Stimulated activated CD8-positive, alpha-beta memory T cell treated with anti-CD3 and anti-CD28 coated beads, Interleukin-4, amount 100 ng/mL, for 48 hours (primary cell): Measurements from ENCODE around the gene IBSP.

ENCODE experiments used
- DNase-seq: peaks from one replicate; pipeline ENCODE4 v3.0.0-alpha.2; 2020

Gene IBSP, protein sequence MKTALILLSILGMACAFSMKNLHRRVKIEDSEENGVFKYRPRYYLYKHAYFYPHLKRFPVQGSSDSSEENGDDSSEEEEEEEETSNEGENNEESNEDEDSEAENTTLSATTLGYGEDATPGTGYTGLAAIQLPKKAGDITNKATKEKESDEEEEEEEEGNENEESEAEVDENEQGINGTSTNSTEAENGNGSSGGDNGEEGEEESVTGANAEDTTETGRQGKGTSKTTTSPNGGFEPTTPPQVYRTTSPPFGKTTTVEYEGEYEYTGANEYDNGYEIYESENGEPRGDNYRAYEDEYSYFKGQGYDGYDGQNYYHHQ

GRCh38 chr4:87799301-87800113, at the start of gene IBSP:
TSS of gene IBSP (plus strand) at chr4:87799554. CDS start at chr4:87802362, 2,808 bp downstream.
- DNase-seq, result no peak

- DNase-seq, result no peak
These were observed 49.5 kb upstream of the IBSP start for GRCh38 chr4:87749883-87750282.

- no peak for DNase-seq
These were observed 41.1 kb upstream of the IBSP start for GRCh38 chr4:87758270-87758669.

- no peak for DNase-seq
These were observed 37.0 kb upstream of the IBSP start for GRCh38 chr4:87762311-87762710.

GRCh38 chr4:87781569-87781968, 17.8 kb upstream of the IBSP start:
- DNase-seq, result no peak

DNA sequence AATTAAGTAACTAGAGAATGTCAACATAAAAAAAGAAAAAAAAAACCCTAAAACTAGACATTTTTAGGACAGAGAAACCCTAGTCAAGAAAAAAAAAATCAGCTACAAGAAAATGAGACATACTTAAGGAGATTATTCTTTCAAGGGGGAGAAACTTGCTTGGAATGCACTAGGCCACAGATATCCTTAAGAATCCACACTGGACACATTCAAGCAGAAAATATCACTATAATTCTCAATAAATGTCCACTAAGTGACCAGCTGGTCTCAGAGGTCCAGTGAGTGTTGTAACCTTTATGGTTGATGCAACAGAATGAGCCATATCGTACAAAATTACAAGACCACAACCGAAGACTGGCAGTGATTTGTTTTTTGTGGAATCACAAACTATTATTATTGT, 15.6 kb upstream of the IBSP start:
- DNase-seq, result no peak

DNA sequence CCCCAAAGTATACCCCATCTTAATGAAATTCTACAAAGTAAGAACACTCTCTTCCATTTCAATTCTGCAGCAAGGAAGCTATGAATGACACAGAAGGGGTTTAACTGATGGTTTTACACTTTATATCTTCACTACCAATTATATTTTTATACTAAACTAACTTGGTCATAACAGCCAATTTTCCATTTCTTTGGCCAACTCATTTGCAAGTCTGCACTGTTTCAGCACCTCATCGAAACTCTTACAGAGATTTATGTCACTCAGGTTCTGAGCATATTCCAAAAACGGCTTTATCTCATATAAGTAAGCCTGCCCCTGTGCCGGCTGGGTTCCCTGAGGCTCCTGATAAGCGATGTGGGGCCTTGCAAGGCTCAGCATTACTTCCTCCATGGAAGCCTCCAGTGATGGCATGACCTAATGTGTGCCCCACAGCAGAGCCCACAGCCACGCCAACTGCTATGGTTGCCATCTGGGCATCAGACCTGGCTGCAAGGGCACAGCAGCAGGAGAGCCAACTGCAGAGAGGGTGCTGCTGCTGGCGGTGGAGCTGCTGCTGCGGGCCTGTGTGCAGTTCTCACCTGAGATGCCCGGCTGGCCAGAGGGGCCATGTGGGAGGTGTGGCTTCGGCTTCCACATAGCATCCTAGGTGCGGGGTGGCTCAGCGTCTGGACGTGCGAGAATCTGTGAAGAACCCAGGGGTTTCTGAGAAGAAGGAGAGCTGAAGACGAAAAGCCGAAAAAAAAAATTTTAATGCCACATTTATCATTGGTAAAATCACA, 13.4 kb upstream of the IBSP start:
- DNase-seq, result no peak

DNA sequence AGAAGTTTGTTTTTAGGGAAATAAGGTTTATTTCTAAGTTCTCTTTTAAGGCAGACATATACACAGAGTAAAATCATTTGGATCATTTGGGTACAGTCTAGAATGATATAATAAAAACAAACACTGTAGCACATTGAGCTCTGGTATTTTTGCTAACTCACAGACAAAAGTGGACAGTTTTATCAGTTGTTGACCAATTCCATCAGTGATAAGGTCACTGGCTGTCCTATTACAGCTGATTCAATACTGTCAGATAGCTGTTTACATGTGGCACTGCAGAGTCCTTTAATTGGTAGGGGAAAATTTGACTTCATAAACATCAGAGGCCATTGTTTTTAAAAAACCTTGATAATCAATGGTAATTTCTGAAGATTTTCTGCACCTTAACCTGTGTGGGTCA, 3.5 kb downstream of the IBSP start:
- DNase-seq, result no peak

- no peak for DNase-seq
These were observed 4.1 kb downstream of the IBSP start for GRCh38 chr4:87803421-87803820.

DNA sequence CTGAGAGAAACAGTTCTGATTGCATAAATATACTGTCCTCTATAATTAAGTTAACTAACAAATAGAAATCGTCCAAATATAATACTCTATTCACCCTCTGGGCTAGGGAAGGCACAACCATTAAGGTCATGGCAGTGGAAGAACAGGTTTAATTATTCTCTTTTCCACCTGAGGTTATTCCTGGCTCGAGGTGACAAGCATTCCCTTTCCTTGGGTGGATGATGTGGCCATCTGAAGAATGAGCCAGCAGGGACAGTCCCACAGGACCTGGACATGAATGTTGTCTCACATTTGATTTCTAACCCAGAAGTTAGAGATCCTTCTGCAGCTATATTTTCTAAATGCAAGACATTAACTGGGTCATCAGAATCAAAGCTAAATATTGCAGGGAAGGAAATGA, 5.5 kb downstream of the IBSP start:
- no peak for DNase-seq

GRCh38 chr4:87805971-87806370, 6.6 kb downstream of the IBSP start:
- no peak for DNase-seq

GRCh38 chr4:87806520-87806919, 7.2 kb downstream of the IBSP start:
- no peak for DNase-seq

DNA sequence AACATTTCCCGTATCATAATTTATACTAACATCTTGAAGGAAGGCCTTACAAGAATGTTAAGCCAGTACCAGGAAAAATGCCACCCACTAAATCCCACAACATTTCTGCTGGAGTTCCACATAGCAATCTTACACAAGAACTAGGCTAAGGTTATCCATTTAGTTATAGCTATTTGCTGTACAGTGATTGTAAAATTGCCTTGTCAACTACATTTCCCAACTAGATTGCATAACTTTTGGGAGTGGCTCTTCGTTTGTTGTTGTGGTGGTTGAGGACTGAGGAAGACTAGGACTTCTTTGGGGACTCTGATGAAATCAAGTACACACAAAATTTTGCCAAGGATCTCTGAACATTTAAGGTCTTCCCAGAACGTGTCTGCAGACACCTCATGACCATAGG, 8.0 kb downstream of the IBSP start:
- no peak for DNase-seq

GRCh38 chr4:87811977-87812376, 12.6 kb downstream of the IBSP start:
- no peak for DNase-seq

- DNase-seq, result no peak
These were observed 20.0 kb downstream of the IBSP start for GRCh38 chr4:87819281-87819919.

GRCh38 chr4:87823200-87823599, 23.8 kb downstream of the IBSP start:
- no peak for DNase-seq

- no peak for DNase-seq
These were observed 24.4 kb downstream of the IBSP start for GRCh38 chr4:87823724-87824123.

DNA sequence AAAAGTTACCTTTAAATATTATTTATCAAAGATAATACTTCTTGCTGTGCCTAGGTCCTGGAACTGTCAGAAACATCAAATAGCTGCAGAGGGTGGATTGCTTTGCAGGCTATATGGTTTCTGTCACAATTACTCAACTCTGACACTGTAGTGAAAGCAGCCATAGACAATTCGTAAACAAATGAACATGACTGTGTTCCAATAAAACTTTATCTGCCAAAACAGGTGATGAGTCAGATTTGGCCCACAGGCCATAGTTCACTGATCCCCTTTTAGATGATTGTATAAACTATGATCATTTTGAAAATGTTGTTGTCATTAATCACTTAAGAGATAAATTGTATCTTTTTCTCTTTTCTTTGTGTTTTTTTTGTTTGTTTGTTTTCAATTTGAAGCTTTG, 25.0 kb downstream of the IBSP start:
- DNase-seq, result no peak

DNA sequence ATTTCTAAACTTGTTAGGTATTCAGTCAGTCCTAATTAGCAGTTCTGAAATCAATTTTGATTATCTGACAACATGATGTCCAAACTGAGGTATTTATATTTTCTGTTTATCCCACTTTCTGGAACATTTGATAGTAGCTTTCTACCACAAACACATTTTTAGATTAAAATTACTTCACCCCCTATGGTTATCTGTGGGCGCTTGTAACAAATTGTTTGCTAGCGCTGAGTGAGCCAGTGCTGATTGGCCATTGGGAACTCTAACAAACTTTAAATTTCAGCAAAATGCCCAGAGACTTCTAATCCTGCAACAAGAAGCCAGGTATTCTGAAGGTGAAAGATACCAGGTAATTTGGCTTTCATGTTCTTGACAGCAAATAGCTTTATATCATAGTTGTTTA, 33.3 kb downstream of the IBSP start, which contains the start of gene MEPE:
MEPE (plus strand) TSS at position 301 of the 400 bp plus-strand sequence. CDS start 1,746 bp downstream, outside the sequence.
- no peak for DNase-seq

DNA sequence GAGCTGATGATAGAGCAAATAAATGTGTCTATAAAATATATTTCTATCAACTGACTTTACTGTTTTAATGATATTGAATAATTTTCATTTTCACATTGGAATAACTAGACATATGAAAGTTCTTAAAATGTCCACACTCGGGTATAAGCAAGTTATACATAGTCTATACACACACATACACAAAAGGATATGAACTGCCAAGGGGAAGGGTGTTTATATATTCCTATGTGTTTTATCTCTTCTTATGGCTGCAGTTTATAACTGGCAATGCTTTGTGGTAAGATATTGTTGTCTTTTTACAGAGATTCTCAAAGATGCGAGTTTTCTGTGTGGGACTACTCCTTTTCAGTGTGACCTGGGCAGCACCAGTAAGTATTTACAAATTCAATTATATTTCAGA, 35.0 kb downstream of the IBSP start:
- DNase-seq, result no peak

DNA sequence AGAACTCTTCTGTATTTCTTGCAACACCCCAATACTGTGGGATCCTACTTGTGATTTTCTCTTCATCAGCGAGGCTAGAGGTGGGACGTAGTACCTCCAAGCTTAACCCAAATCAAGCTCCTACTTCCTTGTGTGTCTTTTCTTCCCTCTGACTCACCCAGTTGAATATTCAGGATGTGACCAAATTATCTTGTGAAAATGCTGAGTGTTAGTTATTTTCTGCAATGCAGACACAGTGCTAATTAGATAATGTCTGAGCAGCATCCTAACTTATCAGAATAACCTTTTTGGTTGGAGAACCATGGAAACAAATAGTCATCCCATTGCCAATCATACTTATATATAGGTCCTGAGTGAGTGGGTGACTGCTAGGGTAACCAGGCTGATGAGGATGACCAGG, 35.8 kb downstream of the IBSP start:
- no peak for DNase-seq

DNA sequence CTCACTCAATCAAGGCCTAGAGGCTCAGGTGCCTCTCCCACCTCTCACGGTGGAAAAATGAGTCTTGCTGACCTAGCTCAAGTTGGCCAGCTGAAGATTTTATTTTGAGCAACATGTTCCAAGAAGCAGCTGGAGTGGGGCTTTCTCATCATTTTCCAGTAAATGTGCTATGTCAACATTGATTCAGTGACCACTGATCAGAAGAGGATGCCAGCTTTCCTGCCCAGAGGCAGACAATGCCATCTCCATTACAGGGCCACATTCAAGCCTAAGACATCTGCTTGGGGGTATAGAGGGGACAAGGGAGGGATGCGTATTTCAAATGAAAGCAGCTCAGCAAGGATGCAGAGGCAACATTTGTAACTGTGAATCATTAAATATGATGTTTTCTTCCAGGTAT, 36.4 kb downstream of the IBSP start:
- no peak for DNase-seq

DNA sequence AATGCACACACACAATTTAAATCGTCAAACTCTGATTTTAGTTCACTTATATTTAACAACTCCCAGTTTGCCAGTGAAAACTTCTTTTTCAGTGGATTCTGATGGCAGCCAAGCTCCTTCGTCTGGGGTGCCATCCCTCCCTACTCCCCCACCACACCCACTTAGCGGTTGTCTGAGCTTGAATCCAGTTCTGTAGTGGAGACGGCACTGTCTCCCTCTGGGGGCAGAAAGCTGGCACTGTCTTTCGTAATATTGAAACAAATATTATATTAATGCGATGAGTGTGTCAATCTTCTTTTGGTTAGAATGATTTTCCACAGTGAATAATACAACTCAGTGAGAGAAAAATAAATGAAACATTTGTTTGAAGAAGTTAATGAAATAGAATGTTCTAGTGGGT, 38.9 kb downstream of the IBSP start:
- DNase-seq, result no peak
